Eye (tissue), 1 donor: Measurements from ENCODE around the gene OR4D2.

ENCODE experiments used
- DNase-seq: peaks from one replicate; pipeline ENCODE4 v3.0.0-alpha.2; 2015

OR4D2 gene

GRCh38 chr17:58176200-58176599 is 9.4 kb downstream of the OR4D2 start:
- DNase-seq: no peak

GRCh38 chr17:58181796-58182195 is 15.0 kb downstream of the OR4D2 start:
- no peak for DNase-seq

GRCh38 chr17:58183514-58183913 is 16.7 kb downstream of the OR4D2 start:
- DNase-seq: no peak

- no peak for DNase-seq
Observed at GRCh38 chr17:58184308-58184985, 17.7 kb downstream of the OR4D2 start.

- no peak for DNase-seq
Observed at GRCh38 chr17:58184986-58185761, 18.4 kb downstream of the OR4D2 start.

GRCh38 chr17:58186591-58186990 is 19.8 kb downstream of the OR4D2 start:
- DNase-seq: no peak

- DNase-seq: no peak
Observed at GRCh38 chr17:58187063-58187462, 20.3 kb downstream of the OR4D2 start.

GRCh38 chr17:58187675-58188074 is 20.9 kb downstream of the OR4D2 start:
- no peak for DNase-seq

- peak; percentile 4 for DNase-seq
Observed at GRCh38 chr17:58189436-58190146, 22.8 kb downstream of the OR4D2 start.

GRCh38 chr17:58191241-58191896 is 24.6 kb downstream of the OR4D2 start:
- no peak for DNase-seq

- DNase-seq: no peak
Observed at GRCh38 chr17:58192612-58193011, 25.8 kb downstream of the OR4D2 start, which contains the start of gene EPX. Gene EPX, plus strand, starts transcription at chr17:58192726. Its CDS starts 121 bp downstream, at chr17:58192847.

GRCh38 chr17:58193641-58194255 is 27.0 kb downstream of the OR4D2 start:
- no peak for DNase-seq

- DNase-seq: no peak
Observed at GRCh38 chr17:58195518-58196123, 28.8 kb downstream of the OR4D2 start.

GRCh38 chr17:58196610-58197009 is 29.8 kb downstream of the OR4D2 start:
- no peak for DNase-seq

GRCh38 chr17:58200024-58200633 is 33.3 kb downstream of the OR4D2 start:
- peak; percentile 62 for DNase-seq

GRCh38 chr17:58202859-58203258 is 36.1 kb downstream of the OR4D2 start:
- no peak for DNase-seq

GRCh38 chr17:58204796-58205195 is 38.0 kb downstream of the OR4D2 start:
- DNase-seq: no peak

GRCh38 chr17:58205936-58206335 is 39.2 kb downstream of the OR4D2 start:
- no peak for DNase-seq

- DNase-seq: no peak
Observed at GRCh38 chr17:58207451-58207850, 40.7 kb downstream of the OR4D2 start.

- DNase-seq: no peak
Observed at GRCh38 chr17:58208344-58208743, 41.6 kb downstream of the OR4D2 start.

- DNase-seq: no peak
Observed at GRCh38 chr17:58210922-58211321, 44.1 kb downstream of the OR4D2 start.

GRCh38 chr17:58215685-58216084 is 48.9 kb downstream of the OR4D2 start:
- DNase-seq: no peak
